T-helper 2 cell treated with Interferon-gamma antibody and Interleukin-4, amounts not matched to agents 5 μg/mL and 100 μg/mL, for 36 hours (primary cell): ENCODE results near the gene PFDN6.

Source experiments
- DNase-seq: peaks from one replicate; pipeline ENCODE4 v3.0.0; 2021; ENCODE audit warnings: low spot score
- H3K27ac Mint-ChIP-seq: one replicate; pipeline ENCODE4 v1.8.0; 2021; ENCODE audit warnings: mild to moderate bottlenecking, mixed read lengths
- H3K27me3 Mint-ChIP-seq: one replicate; pipeline ENCODE4 v1.8.0; 2021; ENCODE audit warnings: low read depth, mixed read lengths
- H3K36me3 Mint-ChIP-seq: one replicate; pipeline ENCODE4 v1.8.0; 2021; ENCODE audit warnings: low read depth, mixed read lengths
- H3K4me1 Mint-ChIP-seq: one replicate; pipeline ENCODE4 v1.8.0; 2021; ENCODE audit warnings: low read depth, mixed read lengths
- H3K4me3 Mint-ChIP-seq: one replicate; pipeline ENCODE4 v1.8.0; 2022; ENCODE audit warnings: mild to moderate bottlenecking, moderate library complexity, mixed read lengths
- H3K9me3 Mint-ChIP-seq: one replicate; pipeline ENCODE4 v1.8.0; 2021; ENCODE audit warnings: mixed read lengths

The PFDN6 gene

GRCh38 chr6:33296797-33297405, 7.5 kb downstream of the PFDN6 start:
- Mint-ChIP-seq H3K4me1 (peaks cover 17% of the 10 kb centered on the region), H3K9me3 (no peaks in the 10 kb centered on the region), H3K27ac (peak overlapping the region; percentile 11), H3K27me3 (peaks cover 3% of the 10 kb centered on the region), H3K4me3 (peak overlapping the region; percentile 97), H3K36me3 (peaks cover 38% of the 10 kb centered on the region)
- no peak for DNase-seq

GRCh38 chr6:33297406-33297955, 8.1 kb downstream of the PFDN6 start:
- Mint-ChIP-seq H3K4me3 (peak overlapping the region; percentile 97), H3K9me3 (no peaks in the 10 kb centered on the region), H3K27ac (peak overlapping the region; percentile 67), H3K27me3 (peaks cover 3% of the 10 kb centered on the region), H3K4me1 (peaks cover 17% of the 10 kb centered on the region), H3K36me3 (peaks cover 35% of the 10 kb centered on the region)
- DNase-seq, result no peak

GRCh38 chr6:33297956-33298772, 8.8 kb downstream of the PFDN6 start:
- H3K36me3 Mint-ChIP-seq, result peaks cover 34% of the 10 kb centered on the region
- H3K4me3 Mint-ChIP-seq, result peak overlapping the region; percentile 97
- H3K4me1 Mint-ChIP-seq, result peaks cover 17% of the 10 kb centered on the region
- H3K27ac Mint-ChIP-seq, result peak overlapping the region; percentile 99
- H3K27me3 Mint-ChIP-seq, result peaks cover 3% of the 10 kb centered on the region
- no peaks in the 10 kb centered on the region for H3K9me3 Mint-ChIP-seq
- peak; percentile 61 for DNase-seq

- Mint-ChIP-seq H3K4me3 (peak within 1 kb of the TSS; percentile 97), H3K9me3 (no peaks in the 10 kb centered on the region), H3K4me1 (peaks cover 20% of the 10 kb centered on the region), H3K27ac (peak within 1 kb of the TSS; percentile 99), H3K36me3 (peaks cover 38% of the 10 kb centered on the region), H3K27me3 (peaks cover 3% of the 10 kb centered on the region)
- DNase-seq, result peak; percentile 48
These were observed 9.4 kb downstream of the PFDN6 start, which contains the start of gene RGL2 for GRCh38 chr6:33298773-33299236. Gene RGL2 (minus strand): TSS chr6:33298942. CDS start chr6:33298610, 332 bp downstream.

- peak; percentile 94 for DNase-seq
- Mint-ChIP-seq H3K9me3 (no peaks in the 10 kb centered on the region), H3K4me3 (peak overlapping the region; percentile 97), H3K27me3 (peaks cover 3% of the 10 kb centered on the region), H3K27ac (peak overlapping the region; percentile 99), H3K36me3 (peaks cover 37% of the 10 kb centered on the region), H3K4me1 (peaks cover 21% of the 10 kb centered on the region)
These were observed 10.0 kb downstream of the PFDN6 start for GRCh38 chr6:33299237-33299944.

- no peaks in the 10 kb centered on the region for H3K9me3 Mint-ChIP-seq
- no peak overlapping the region for H3K27ac Mint-ChIP-seq
- peaks cover 3% of the 10 kb centered on the region for H3K27me3 Mint-ChIP-seq
- peaks cover 26% of the 10 kb centered on the region for H3K4me1 Mint-ChIP-seq
- no peak overlapping the region for H3K4me3 Mint-ChIP-seq
- no peak for DNase-seq
- H3K36me3 Mint-ChIP-seq, result peaks cover 50% of the 10 kb centered on the region
These were observed 12.5 kb downstream of the PFDN6 start for GRCh38 chr6:33301877-33302276.

GRCh38 chr6:33304216-33304615, 14.8 kb downstream of the PFDN6 start:
- H3K36me3 Mint-ChIP-seq, result peaks cover 57% of the 10 kb centered on the region
- DNase-seq, result no peak

GRCh38 chr6:33305052-33305451, 15.7 kb downstream of the PFDN6 start:
- no peak overlapping the region for H3K27ac Mint-ChIP-seq
- H3K27me3 Mint-ChIP-seq, result no peaks in the 10 kb centered on the region
- H3K36me3 Mint-ChIP-seq, result peaks cover 49% of the 10 kb centered on the region
- H3K9me3 Mint-ChIP-seq, result no peaks in the 10 kb centered on the region
- H3K4me1 Mint-ChIP-seq, result peaks cover 23% of the 10 kb centered on the region
- H3K4me3 Mint-ChIP-seq, result no peak overlapping the region
- no peak for DNase-seq

More at GRCh38 chr6:33304216-33304615, 14.8 kb downstream of the PFDN6 start:
- H3K9me3 Mint-ChIP-seq, result no peaks in the 10 kb centered on the region
- no peak overlapping the region for H3K27ac Mint-ChIP-seq
- no peaks in the 10 kb centered on the region for H3K27me3 Mint-ChIP-seq
- H3K4me1 Mint-ChIP-seq, result peaks cover 28% of the 10 kb centered on the region
- no peak overlapping the region for H3K4me3 Mint-ChIP-seq

GRCh38 chr6:33306356-33306755, 17.0 kb downstream of the PFDN6 start:
- Mint-ChIP-seq H3K36me3 (peaks cover 44% of the 10 kb centered on the region), H3K9me3 (no peaks in the 10 kb centered on the region)

GRCh38 chr6:33312361-33313104, 23.1 kb downstream of the PFDN6 start:
- peak overlapping the region; percentile 95 for H3K4me3 Mint-ChIP-seq
- no peaks in the 10 kb centered on the region for H3K27me3 Mint-ChIP-seq
- peak overlapping the region; percentile 96 for H3K27ac Mint-ChIP-seq
- no peaks in the 10 kb centered on the region for H3K9me3 Mint-ChIP-seq
- DNase-seq, result peak; percentile 78
- peaks cover 37% of the 10 kb centered on the region for H3K4me1 Mint-ChIP-seq
- peaks cover 44% of the 10 kb centered on the region for H3K36me3 Mint-ChIP-seq

More at GRCh38 chr6:33306356-33306755, 17.0 kb downstream of the PFDN6 start:
- DNase-seq, result no peak
- peaks cover 21% of the 10 kb centered on the region for H3K4me1 Mint-ChIP-seq
- no peak overlapping the region for H3K4me3 Mint-ChIP-seq
- no peaks in the 10 kb centered on the region for H3K27me3 Mint-ChIP-seq
- peak overlapping the region; percentile 2 for H3K27ac Mint-ChIP-seq

GRCh38 chr6:33313105-33313708, 23.8 kb downstream of the PFDN6 start:
- peak overlapping the region; percentile 95 for H3K4me3 Mint-ChIP-seq
- peak; percentile 53 for DNase-seq
- no peaks in the 10 kb centered on the region for H3K27me3 Mint-ChIP-seq
- peaks cover 47% of the 10 kb centered on the region for H3K36me3 Mint-ChIP-seq
- peak overlapping the region; percentile 96 for H3K27ac Mint-ChIP-seq
- no peaks in the 10 kb centered on the region for H3K9me3 Mint-ChIP-seq
- peaks cover 40% of the 10 kb centered on the region for H3K4me1 Mint-ChIP-seq

- H3K9me3 Mint-ChIP-seq, result no peaks in the 10 kb centered on the region
- peak within 1 kb of the TSS; percentile 95 for H3K4me3 Mint-ChIP-seq
- H3K27me3 Mint-ChIP-seq, result no peaks in the 10 kb centered on the region
- peak within 1 kb of the TSS; percentile 96 for H3K27ac Mint-ChIP-seq
- peak; percentile 88 for DNase-seq
- H3K4me1 Mint-ChIP-seq, result peaks cover 41% of the 10 kb centered on the region
- H3K36me3 Mint-ChIP-seq, result peaks cover 47% of the 10 kb centered on the region
These were observed 24.5 kb downstream of the PFDN6 start, which contains the start of gene TAPBP for GRCh38 chr6:33313709-33314514. Gene TAPBP (minus strand): TSS chr6:33314078. CDS start chr6:33314041, 37 bp downstream.
